ENCODE data around the gene ZNF366. TPM values are rescaled to one million over a fixed set of nuclear protein-coding genes. Genes with fewer than 3 reads are reported as not detected.

ZNF366 gene
- total RNA-seq, 4 donors from 2014 or later = 2.6 to 14.7 (median 3.8) TPM

- no peak for TF ChIP-seq CTCF (IDR thresholded peaks at IDR 0.05; ENCODE audit: low read depth)
Observed at GRCh38 chr5:72468024-72468423, 39.2 kb downstream of the ZNF366 start.

- TF ChIP-seq CTCF (IDR thresholded peaks at IDR 0.05; ENCODE audit: low read depth) = no peak
Observed at GRCh38 chr5:72467461-72467860, 39.7 kb downstream of the ZNF366 start.

- TF ChIP-seq CTCF (IDR thresholded peaks at IDR 0.05; ENCODE audit: low read depth) = no peak
Observed at GRCh38 chr5:72465601-72466563, 41.3 kb downstream of the ZNF366 start.

GRCh38 chr5:72465066-72465465 lies 42.1 kb downstream of the ZNF366 start:
- TF ChIP-seq CTCF (IDR thresholded peaks at IDR 0.05; ENCODE audit: low read depth) = no peak

- no peak for TF ChIP-seq CTCF (IDR thresholded peaks at IDR 0.05; ENCODE audit: low read depth)
Observed at GRCh38 chr5:72464071-72464470, 43.1 kb downstream of the ZNF366 start.

GRCh38 chr5:72463449-72464052 lies 43.7 kb downstream of the ZNF366 start:
- TF ChIP-seq CTCF (IDR thresholded peaks at IDR 0.05; ENCODE audit: low read depth) = no peak

- TF ChIP-seq CTCF (IDR thresholded peaks at IDR 0.05; ENCODE audit: low read depth) = no peak
Observed at GRCh38 chr5:72460413-72460812, 46.8 kb downstream of the ZNF366 start.

All from subcutaneous adipose tissue (tissue), 4 donors.